ENCODE data around the gene ADGRG1. TPM values are rescaled to one million over a fixed set of nuclear protein-coding genes. Genes with fewer than 3 reads are reported as not detected.

Gene ADGRG1
- total RNA-seq, 1 experiment from 2014 or later, result 13.1 TPM

- TF ChIP-seq POLR2AphosphoS5 (IDR thresholded peaks at IDR 0.05; ENCODE audit: low read depth, low read length) (no peak), SIN3A (IDR thresholded peaks at IDR 0.05; ENCODE audit: borderline replicate concordance, insufficient read depth, low read depth, low read length) (no peak), TCF7L2 (IDR thresholded peaks at IDR 0.05; ENCODE audit: low read depth, low read length) (no peak), CTCF (IDR thresholded peaks at IDR 0.05) (no peak)
- TF ChIP-seq, protein P1, sequence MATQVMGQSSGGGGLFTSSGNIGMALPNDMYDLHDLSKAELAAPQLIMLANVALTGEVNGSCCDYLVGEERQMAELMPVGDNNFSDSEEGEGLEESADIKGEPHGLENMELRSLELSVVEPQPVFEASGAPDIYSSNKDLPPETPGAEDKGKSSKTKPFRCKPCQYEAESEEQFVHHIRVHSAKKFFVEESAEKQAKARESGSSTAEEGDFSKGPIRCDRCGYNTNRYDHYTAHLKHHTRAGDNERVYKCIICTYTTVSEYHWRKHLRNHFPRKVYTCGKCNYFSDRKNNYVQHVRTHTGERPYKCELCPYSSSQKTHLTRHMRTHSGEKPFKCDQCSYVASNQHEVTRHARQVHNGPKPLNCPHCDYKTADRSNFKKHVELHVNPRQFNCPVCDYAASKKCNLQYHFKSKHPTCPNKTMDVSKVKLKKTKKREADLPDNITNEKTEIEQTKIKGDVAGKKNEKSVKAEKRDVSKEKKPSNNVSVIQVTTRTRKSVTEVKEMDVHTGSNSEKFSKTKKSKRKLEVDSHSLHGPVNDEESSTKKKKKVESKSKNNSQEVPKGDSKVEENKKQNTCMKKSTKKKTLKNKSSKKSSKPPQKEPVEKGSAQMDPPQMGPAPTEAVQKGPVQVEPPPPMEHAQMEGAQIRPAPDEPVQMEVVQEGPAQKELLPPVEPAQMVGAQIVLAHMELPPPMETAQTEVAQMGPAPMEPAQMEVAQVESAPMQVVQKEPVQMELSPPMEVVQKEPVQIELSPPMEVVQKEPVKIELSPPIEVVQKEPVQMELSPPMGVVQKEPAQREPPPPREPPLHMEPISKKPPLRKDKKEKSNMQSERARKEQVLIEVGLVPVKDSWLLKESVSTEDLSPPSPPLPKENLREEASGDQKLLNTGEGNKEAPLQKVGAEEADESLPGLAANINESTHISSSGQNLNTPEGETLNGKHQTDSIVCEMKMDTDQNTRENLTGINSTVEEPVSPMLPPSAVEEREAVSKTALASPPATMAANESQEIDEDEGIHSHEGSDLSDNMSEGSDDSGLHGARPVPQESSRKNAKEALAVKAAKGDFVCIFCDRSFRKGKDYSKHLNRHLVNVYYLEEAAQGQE (IDR thresholded peaks at IDR 0.05; ENCODE audit: insufficient read depth in 1 of 2, low read depth in 2 of 2, low read length in 1 of 2), result no peak
- Histone ChIP-seq H3K36me3 (ENCODE audit: control insufficient read depth, insufficient read depth, low read length) (no peaks in the 10 kb centered on the region), H3K9me3 (ENCODE audit: control insufficient read depth, insufficient read depth, low read depth, low read length) (no peaks in the 10 kb centered on the region), H3K27ac (ENCODE audit: low read length) (no peak overlapping the region), H3K4me3 (ENCODE audit: low read depth in 2 of 2, low read length in 2 of 2) (no peak overlapping the region), H3K4me1 (ENCODE audit: control insufficient read depth, insufficient read depth, low read length) (no peaks in the 10 kb centered on the region), H3K27me3 (ENCODE audit: control insufficient read depth, insufficient read depth, low read length) (no peaks in the 10 kb centered on the region)
- intact Hi-C loops (cut with micrococcal nuclease; ENCODE audit: unreplicated experiment) (no loop called here), in situ Hi-C loops (cut with HindIII; ENCODE audit: low pct_unique_long_range_greater_than_20kb, low sequenced_read_pairs) (no loop called here)
- ATAC-seq (no peak), DNase-seq (ENCODE audit: low read depth, low spot score) (no peak)
- BruUV-seq (replicated peaks), result no TSS peak
- POLR2A ChIA-PET, result no interaction called here
- CTCF ChIA-PET, result no interaction called here
These were observed 55.5 kb downstream of the ADGRG1 start for GRCh38 chr16:57683636-57684545.

DNA sequence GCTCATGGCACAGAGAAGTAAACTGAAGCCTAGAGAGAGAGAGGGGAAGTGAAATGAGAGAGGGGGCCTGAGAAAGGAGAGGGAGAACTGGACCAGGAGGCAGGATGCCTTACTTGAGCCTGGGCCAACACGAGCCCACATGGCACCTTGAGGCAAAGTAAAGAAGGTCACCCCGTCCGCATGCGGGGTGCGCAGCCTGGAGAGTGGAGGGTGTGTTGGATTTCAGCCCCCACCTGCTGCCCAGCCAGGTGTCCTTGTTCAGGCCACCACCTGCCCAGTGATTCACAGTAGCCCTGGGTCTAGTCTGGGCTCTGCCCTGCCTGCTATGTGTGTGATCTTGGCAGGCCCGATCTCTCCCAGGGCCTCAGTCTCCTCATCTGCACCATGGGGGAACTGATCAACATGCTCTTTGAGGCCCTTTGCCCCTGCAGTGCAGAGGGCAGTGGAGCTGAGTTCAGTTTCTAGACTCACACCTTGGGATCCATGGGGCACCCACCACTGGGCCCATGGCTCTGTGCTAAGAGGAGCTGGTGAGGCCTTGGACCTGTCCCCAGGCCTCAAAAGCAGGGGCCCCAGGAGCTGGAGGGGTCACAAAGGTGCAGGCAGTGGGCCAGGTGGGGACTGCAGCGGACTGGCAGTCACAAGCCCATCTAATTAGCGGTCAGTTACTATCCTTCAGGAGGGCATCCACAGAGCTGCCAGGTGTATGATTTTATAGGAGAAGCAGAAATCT is 56.4 kb downstream of the ADGRG1 start:
- no peak for TF ChIP-seq SIN3A (IDR thresholded peaks at IDR 0.05; ENCODE audit: borderline replicate concordance, insufficient read depth, low read depth, low read length)
- no peak for TF ChIP-seq POLR2AphosphoS5 (IDR thresholded peaks at IDR 0.05; ENCODE audit: low read depth, low read length)
- TF ChIP-seq, protein P1 (IDR thresholded peaks at IDR 0.05; ENCODE audit: insufficient read depth in 1 of 2, low read depth in 2 of 2, low read length in 1 of 2), result no peak
- no peak for TF ChIP-seq CTCF (IDR thresholded peaks at IDR 0.05)
- no peak for TF ChIP-seq TCF7L2 (IDR thresholded peaks at IDR 0.05; ENCODE audit: low read depth, low read length)
- intact Hi-C loops (cut with micrococcal nuclease; ENCODE audit: unreplicated experiment) (no loop called here), in situ Hi-C loops (cut with HindIII; ENCODE audit: low pct_unique_long_range_greater_than_20kb, low sequenced_read_pairs) (no loop called here)
- DNase-seq (ENCODE audit: low read depth, low spot score) (no peak), ATAC-seq (no peak)
- Histone ChIP-seq H3K27ac (ENCODE audit: low read length) (no peak overlapping the region), H3K4me3 (ENCODE audit: low read depth in 2 of 2, low read length in 2 of 2) (no peak overlapping the region), H3K9me3 (ENCODE audit: control insufficient read depth, insufficient read depth, low read depth, low read length) (no peaks in the 10 kb centered on the region), H3K4me1 (ENCODE audit: control insufficient read depth, insufficient read depth, low read length) (no peaks in the 10 kb centered on the region), H3K36me3 (ENCODE audit: control insufficient read depth, insufficient read depth, low read length) (no peaks in the 10 kb centered on the region), H3K27me3 (ENCODE audit: control insufficient read depth, insufficient read depth, low read length) (no peaks in the 10 kb centered on the region)
- BruUV-seq (replicated peaks), result no TSS peak
- POLR2A ChIA-PET, result no interaction called here
- CTCF ChIA-PET, result interaction anchor here (0.6 kb wide), 1 partner anchor 9 kb away, joined by 3 read pairs; no protein-coding TSS in a partner anchor
